ENCODE measurements around the gene MARK4.

MARK4 gene

GRCh38 chr19:45342911-45343310, 91.8 kb downstream of the MARK4 start:
- DNase-seq: no peak

- DNase-seq: no peak
These were observed 93.8 kb downstream of the MARK4 start for GRCh38 chr19:45344621-45345505.

DNA sequence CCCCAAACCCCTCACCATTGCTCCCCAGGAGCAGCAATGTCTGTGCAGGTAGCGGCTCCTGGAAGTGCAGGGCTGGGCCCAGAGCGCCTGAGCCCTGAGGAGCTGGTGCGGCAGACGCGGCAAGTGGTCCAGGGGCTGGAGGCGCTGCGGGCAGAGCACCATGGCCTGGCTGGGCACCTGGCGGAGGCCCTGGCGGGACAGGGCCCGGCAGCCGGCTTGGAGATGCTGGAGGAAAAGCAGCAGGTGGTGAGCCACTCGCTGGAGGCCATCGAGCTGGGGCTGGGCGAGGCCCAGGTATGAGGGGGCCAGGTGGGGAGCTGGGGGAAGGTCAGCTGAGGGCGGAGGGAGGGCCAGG, 94.4 kb downstream of the MARK4 start:
- DNase-seq: no peak

GRCh38 chr19:45346449-45346848, 95.4 kb downstream of the MARK4 start:
- no peak for DNase-seq

DNA sequence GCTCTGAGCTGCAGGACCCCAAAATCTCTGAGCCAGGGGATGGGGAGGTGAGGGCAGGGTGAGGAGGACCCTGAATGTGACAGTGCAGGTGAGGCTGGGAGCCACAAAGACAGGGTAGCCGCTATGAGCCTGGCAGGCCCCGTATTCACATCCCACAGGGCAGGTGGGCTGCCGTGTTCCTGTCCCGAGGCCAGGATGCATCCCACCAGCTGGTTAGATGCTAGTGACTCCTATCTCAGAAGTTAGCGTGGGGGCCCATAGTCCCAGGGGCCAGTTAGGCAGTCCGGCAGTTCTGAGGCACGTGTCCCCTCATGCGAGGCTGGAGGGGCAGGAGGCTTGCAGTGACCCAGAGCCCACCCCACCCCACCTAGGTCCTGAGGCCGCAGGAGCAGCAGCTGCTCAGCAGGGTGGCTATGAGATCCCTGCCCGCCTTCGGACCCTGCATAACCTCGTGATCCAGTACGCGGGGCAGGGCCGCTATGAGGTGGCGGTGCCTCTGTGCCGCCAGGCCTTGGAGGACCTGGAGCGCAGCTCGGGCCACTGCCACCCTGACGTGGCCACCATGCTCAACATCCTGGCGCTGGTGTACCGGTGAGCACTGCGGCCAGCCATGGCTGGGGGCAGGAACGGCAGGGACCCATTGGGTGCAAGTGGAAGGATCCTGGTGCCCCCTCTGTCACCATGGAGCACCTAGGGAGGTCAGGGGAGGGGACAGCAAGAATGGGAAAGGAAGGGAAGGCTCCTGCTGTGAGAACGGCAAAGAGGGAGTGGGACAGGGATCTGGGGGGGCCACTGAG, 96.7 kb downstream of the MARK4 start:
- no peak for DNase-seq

GRCh38 chr19:45348367-45349125, 97.5 kb downstream of the MARK4 start:
- DNase-seq: no peak

- no peak for DNase-seq
These were observed 98.0 kb downstream of the MARK4 start for GRCh38 chr19:45349126-45349415.

GRCh38 chr19:45349430-45349941, 98.4 kb downstream of the MARK4 start:
- no peak for DNase-seq

DNA sequence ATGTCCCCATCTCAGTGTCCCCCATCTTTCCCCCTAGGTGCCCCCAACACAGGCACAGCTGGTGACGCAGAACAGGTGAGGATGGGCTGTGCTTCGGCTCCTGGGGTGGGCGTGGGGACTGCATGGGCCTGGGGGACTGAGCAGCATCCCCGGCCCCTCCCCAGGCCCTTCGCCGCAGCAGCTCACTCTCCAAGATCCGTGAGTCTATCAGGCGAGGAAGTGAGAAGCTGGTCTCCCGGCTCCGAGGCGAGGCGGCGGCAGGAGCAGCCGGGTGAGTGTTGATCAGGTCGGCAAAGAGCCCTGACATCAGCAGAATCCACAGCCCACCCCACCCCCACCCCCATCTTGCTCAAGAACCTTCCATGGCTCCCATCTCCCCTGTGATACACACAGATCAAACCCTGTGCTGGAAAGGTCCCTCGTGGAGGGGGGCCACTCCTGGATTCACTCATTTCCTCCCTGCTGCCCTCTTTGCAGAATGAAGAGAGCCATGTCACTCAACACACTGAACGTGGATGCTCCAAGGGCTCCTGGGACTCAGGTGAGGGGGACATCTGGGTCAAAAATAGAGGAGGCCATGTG, 99.5 kb downstream of the MARK4 start:
- DNase-seq: no peak

DNA sequence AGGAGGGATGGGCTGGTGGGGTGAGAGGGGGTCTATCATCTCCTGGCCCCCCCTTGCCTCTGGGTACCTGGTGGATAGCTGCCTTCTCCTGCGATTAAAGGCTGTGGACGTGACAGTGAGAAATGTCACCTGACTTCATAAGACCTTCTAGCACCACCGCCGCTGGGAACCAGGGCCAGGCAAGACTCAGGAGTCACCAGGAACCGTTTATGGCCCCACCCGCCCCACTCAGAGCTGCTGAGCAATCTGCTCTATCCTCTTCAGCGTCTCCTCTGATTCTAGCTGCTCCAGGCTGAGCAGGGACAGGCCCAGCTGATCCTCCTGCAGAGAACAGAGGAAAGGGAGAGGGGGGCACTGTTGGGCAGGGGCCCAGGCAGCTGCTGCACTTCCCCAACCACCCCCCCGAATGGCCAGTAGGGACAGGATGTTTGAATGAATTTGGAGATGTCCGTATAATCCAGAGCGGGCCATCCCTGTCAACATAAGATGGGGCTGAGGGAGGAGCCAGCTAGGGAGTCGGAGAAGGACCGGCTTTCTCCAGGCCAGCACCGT, 100.4 kb downstream of the MARK4 start:
- DNase-seq: no peak

DNA sequence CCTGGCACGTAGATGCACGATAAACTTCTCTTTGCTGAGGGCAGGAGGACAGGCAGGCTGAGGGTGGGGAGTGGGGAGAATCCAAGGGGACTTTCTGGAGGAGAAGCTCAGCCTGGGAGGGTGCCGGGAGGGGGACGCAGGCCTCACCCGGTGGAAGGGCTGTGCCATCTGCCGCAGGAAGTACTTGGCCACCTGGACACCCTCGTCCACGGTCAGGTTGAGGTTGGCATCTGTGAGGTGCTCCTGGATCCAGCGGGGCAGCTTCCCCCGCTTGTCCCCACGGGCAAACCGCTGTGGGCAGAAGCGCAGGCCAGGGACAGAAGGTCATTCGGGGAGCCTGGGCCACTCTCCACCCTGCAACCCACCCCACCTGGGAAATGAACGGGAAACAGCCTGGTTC, 101.0 kb downstream of the MARK4 start:
- no peak for DNase-seq

- DNase-seq: no peak
These were observed 101.4 kb downstream of the MARK4 start for GRCh38 chr19:45352471-45352870.

DNA sequence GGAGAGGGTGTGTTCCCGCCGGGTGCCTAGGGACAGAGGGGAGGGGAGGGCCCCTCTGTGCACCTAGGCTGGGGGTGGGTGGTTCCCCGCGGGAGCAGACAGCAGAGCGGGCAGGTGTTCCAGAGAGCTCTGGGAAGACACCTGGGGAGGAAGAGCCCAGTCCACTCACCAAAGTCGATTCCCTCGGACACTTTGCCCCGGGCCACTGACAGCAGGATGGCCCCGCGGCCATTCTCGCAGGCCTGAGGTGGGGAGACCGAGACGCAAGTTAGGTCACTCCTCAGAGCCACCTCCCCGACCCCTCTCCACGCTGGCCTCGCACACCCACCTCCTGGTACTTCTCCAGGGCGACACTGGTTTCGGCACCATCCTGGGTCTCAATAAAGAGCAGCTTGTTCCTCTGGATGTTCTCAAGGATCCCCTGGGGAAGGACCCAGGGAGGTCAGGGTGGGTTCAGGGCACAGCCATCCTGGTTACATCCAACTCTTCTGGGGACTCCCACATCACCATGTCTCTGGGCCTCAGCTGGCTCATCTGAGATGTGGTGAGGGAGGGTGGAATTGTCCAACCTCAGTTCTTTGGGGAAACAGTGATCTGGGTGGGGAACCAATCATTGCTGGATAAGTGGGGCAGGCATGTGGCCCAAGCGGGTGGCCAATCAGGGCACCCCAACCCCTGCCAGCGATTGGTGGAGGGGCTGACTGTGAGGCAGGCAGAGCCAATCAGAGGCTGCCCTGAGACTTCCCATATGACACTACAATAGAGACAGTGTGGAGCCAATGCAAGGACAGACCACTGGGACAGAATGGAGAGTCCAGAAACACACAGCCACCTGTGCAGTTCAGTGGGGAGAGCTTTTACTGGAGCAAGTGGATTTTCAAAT, 102.1 kb downstream of the MARK4 start:
- no peak for DNase-seq

DNA sequence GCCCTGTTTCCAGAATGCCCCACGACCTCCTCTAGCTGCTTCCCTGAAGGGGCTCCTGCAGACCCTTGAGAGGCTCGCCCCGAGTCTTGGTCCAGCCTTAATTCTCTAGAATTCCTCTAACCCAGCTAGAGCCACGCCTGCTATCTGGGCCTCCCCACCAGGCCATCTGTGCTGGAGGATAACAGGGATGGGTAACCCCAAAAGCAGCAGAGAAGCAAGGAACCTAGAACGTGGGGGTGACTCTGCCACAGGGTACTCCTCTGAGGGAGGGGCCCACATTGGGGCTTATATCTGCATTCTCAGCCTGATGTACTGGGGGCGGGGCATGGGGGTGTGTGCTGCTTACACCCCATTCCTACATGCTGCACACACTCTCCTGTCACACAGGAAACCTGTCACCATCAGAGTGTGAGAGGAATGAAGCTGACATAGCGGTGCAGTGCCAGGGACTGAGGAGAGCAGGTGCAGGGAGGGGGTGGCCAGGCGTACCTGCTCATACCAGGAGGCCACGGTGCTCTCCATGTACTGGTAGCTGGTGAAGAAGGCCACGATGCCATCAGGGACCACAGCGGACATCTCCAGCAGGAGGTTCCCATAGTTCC, 103.3 kb downstream of the MARK4 start:
- DNase-seq: no peak
